ENCODE measurements around the gene ORM2.
"Not testable (repeated sequence)": the region's sequence is repeated elsewhere in the genome, so short reads cannot be mapped to it uniquely, and the experiment has no call there.

Gene ORM2

DNA sequence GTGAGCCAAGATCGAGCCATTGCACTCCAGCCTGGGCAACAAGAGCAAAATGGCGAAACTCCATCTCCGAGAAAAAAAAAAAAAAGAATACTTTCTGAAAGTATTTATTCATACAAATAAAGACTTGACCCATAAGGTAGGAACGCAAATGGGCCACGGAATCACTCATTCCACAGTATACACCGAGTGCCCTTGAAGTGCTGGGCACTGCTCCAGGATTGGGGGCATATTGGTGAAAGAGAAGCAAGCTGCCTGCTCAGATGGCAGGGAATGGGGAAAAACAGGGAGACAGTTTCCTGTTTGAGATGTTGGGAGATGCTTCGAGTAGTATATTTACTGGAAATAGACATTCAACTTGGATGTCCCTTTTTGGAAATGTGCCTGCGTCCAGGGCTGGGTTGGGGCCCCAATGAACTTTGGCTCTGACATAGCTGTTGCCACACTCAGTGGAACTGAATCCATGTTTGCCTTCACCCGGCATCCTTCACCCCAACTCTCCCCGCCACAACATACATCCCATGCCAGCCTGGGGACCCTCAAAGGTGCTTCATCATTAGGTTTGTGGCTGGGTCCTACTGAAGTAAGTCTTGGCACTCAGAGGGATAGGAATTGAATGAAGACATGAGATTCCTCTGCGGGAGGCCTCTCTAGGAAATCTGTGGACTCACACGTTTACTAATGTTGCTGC lies 588 bp upstream of the ORM2 start:
- not testable (repeated sequence) for H3K27me3 Mint-ChIP-seq; H3K27ac Mint-ChIP-seq; H3K9me3 Mint-ChIP-seq (ENCODE audit: low read depth); H3K4me3 Mint-ChIP-seq; H3K36me3 Mint-ChIP-seq; H3K4me1 Mint-ChIP-seq (ENCODE audit: low read depth)

DNA sequence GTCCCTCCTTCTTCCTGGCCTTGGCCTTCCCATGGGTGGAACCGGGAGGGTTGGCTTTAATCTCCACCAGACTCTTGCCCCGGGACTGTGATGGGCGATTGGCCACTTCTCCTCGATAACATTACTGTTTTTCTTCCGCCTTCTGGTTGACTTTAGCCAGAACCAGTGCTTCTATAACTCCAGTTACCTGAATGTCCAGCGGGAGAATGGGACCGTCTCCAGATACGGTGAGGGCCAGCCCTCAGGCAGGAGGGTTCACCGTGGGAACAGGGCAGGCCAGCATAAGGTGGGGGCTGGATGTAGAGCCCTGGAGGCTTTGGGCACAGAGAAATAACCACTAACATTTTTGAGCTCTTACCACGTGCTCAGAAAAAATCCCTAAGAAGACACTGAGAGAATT lies 967 bp downstream of the ORM2 start:
- peak overlapping the region; percentile 76 for H3K27ac Mint-ChIP-seq
- no peaks in the 10 kb centered on the region for H3K9me3 Mint-ChIP-seq (ENCODE audit: low read depth)
- H3K4me1 Mint-ChIP-seq (ENCODE audit: low read depth) = peaks cover 12% of the 10 kb centered on the region
- H3K4me3 Mint-ChIP-seq = no peak overlapping the region
- H3K36me3 Mint-ChIP-seq = peaks cover 3% of the 10 kb centered on the region
- H3K27me3 Mint-ChIP-seq = no peaks in the 10 kb centered on the region

DNA sequence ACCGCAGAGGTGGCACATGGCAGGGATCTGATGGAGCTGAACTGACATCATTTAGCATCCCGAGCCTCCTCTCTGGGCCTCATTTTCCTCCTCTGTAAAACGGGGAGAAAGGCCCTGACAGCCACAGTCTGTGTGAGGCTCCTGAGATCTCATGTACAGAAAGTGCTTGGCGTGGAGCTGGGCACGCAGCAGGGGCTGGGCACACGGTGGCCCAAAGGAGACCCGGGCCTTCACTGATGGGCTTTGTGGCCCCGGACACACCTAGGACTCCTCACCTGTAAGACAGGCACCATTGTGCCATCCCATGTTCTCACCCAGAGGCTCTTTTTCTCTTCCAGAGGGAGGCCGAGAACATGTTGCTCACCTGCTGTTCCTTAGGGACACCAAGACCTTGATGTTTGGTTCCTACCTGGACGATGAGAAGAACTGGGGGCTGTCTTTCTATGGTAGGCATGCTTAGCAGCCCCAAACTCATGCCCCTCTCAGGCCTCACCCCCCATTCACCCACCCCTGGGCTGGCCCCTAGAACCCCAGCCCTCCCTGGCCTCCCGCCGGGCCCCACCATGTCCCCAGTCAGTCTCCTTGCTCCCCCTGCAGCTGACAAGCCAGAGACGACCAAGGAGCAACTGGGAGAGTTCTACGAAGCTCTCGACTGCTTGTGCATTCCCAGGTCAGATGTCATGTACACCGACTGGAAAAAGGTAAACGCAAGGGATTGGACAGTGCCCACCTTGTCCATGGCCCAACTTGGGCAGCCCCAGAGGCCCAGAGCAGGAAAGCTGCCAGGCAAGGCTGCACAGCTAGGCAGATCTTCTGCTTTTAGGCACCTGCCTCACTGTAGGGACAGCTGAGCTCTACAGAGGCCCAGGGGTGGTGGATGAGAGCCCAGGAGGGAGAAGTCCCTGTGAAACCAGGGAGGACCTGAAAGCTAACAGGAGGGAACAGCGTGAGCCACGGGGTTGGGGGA lies 1.8 kb downstream of the ORM2 start:
- peak overlapping the region; percentile 76 for H3K27ac Mint-ChIP-seq
- H3K4me1 Mint-ChIP-seq (ENCODE audit: low read depth) = peaks cover 12% of the 10 kb centered on the region
- not testable (repeated sequence) for H3K4me3 Mint-ChIP-seq; H3K27me3 Mint-ChIP-seq; H3K36me3 Mint-ChIP-seq; H3K9me3 Mint-ChIP-seq (ENCODE audit: low read depth)

DNA sequence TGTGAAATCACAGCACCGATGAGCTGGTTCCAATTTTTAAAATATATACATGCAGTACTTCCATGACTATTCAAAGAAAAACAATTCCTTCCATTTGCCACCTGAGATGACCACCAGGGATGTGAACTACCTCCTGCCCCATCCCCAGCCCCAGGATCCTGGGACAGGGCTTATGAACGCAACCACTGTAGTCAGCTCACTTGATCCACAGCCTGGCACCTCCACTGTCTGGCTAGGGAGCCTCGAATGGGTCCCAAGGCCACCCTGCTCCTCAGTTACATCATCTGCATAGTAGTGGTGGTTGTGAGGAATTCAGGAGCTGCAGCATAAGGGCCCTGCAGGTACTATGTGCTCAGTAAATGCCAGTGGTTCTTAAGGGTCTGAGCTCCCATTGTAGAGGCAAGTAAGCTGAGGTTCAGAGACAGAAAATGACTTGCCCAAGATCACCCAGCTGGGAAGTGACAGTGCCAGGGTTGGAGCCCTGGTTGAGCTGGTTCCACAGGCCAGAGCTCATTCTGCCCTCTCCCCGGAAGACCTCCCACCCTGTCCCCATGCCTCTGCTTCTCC lies 2.9 kb downstream of the ORM2 start:
- H3K9me3 Mint-ChIP-seq (ENCODE audit: low read depth); H3K4me3 Mint-ChIP-seq; H3K36me3 Mint-ChIP-seq; H3K27me3 Mint-ChIP-seq: not testable (repeated sequence)
- peak overlapping the region; percentile 4 for H3K27ac Mint-ChIP-seq
- peaks cover 14% of the 10 kb centered on the region for H3K4me1 Mint-ChIP-seq (ENCODE audit: low read depth)

DNA sequence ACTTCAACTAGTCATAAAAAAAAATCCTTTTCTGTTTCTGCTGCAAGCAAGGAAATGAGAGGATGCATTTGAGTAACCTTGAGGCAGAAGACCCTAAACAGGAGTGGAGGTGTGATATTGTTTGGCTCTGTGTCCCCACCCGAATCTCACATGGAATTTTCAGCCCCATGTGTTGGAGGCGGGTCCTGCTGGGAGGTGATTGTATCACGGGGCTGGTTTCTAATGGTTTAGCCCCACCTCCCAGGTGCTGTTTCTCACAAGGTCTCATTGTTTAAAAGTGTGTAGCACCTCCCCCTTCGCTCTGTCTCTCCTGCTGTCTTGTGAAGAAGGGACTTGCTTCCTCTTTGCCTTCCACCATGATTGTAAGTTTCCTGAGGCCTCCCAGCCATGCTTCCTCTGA lies 4.0 kb downstream of the ORM2 start:
- peaks cover 15% of the 10 kb centered on the region for H3K4me1 Mint-ChIP-seq (ENCODE audit: low read depth)
- not testable (repeated sequence) for H3K9me3 Mint-ChIP-seq (ENCODE audit: low read depth); H3K27me3 Mint-ChIP-seq; H3K27ac Mint-ChIP-seq; H3K4me3 Mint-ChIP-seq; H3K36me3 Mint-ChIP-seq

DNA sequence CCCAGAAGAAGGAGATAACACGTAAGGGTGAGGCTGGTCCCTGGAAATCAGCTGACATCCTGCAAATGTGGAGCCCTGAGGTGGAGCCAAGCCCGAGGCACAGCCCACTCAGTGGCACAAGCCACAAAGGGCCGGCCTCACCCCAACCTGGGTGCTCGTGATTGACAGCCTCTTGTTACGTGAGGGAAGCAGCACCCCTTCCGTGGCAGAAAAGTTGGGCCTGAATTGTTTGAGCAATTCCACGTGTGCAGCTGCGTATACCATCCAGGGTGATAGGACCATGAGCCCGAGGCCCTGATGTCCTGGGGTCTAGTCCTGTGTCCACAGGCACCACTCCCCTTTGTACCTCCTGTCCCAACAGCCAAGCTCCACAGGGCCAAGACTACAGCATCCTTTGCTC lies 4.8 kb downstream of the ORM2 start:
- Mint-ChIP-seq H3K27ac (peak overlapping the region; percentile 94), H3K27me3 (no peaks in the 10 kb centered on the region)

DNA sequence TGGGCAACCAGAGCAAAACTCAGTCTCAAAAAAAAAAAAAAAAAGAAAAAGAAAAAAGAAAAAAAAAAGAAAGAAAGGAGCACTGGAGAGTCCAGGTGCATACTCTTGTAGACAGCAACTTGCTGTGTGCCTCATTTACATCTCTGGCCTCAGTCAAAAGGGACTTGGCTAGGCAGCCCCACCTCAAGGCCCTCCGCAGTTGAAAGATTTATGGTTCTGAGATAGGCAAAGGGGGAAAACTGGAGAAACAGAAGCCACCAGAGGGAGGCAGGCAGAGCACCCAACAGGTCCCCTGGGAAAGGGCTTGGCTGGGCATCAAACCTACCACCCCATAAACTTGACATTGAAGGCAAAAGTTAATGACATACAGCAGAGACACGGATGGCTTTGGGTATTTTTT lies 6.1 kb downstream of the ORM2 start:
- peaks cover 20% of the 10 kb centered on the region for H3K4me1 Mint-ChIP-seq (ENCODE audit: low read depth)
- H3K9me3 Mint-ChIP-seq (ENCODE audit: low read depth) = no peaks in the 10 kb centered on the region
- H3K27ac Mint-ChIP-seq = no peak overlapping the region
- H3K36me3 Mint-ChIP-seq = peaks cover 9% of the 10 kb centered on the region
- no peaks in the 10 kb centered on the region for H3K27me3 Mint-ChIP-seq
- no peak overlapping the region for H3K4me3 Mint-ChIP-seq

More for the DNA sequence above, 4.8 kb downstream of the ORM2 start:
- H3K9me3 Mint-ChIP-seq (ENCODE audit: low read depth) = no peaks in the 10 kb centered on the region
- H3K4me1 Mint-ChIP-seq (ENCODE audit: low read depth) = peaks cover 19% of the 10 kb centered on the region
- no peak overlapping the region for H3K4me3 Mint-ChIP-seq
- peaks cover 9% of the 10 kb centered on the region for H3K36me3 Mint-ChIP-seq

DNA sequence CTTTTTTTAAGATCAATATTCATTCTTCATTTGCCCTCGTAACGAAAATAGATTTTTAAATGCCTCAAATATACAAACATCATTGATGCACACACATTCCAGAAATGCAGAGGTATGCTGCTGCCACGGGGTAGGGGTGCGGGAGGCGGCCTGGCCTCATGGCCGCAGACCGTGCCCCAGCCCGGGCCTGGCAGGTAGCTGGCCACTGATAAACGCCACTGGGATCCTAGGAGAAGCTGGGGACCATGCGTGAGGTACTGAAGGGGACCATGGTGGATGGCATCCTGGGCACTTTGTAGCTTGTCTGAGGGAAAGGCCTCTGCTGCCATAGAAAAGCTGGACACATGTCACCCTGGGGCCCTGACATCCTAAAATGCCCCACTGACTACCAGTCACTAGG lies 6.5 kb downstream of the ORM2 start:
- Mint-ChIP-seq H3K27ac (peak overlapping the region; percentile 70), H3K27me3 (no peaks in the 10 kb centered on the region), H3K4me1 (ENCODE audit: low read depth) (peaks cover 16% of the 10 kb centered on the region), H3K9me3 (ENCODE audit: low read depth) (no peaks in the 10 kb centered on the region), H3K4me3 (no peak overlapping the region), H3K36me3 (peaks cover 9% of the 10 kb centered on the region)

DNA sequence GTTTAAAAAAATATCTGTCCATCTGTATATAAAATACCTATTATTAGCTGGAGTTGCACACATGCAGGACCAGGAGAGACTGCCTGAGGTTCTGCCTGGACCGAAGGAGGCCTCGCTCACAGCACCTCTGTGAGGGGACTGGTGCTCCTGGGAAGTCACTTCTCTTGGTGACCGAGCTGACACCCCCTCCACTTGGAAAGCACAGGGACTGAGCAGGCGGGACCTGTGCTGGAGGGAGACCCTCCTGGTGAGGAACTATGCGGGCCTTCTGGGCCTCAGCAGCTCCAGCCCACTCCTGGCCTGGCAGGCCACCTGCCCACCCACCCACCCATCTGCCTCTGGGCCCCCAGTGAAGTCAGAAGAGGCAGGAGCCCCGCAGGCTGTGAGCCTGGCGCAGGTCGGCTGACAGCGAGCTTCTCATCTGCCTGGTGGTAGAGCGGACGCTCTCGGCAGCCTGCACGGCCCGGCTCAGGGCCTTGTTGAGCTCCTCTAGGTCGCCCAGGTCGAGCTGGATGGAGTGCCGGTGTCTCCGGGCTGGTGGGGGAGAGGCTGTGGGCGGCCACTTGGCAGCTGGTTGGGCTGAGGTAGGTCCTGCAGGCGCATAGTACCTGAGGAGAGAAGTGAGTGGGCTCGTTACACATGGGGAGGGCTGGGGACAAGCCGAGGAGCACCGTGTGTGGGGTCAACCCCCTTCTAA lies 7.2 kb downstream of the ORM2 start:
- Mint-ChIP-seq H3K4me3 (no peak overlapping the region), H3K9me3 (ENCODE audit: low read depth) (no peaks in the 10 kb centered on the region), H3K36me3 (peaks cover 12% of the 10 kb centered on the region), H3K27ac (peak overlapping the region; percentile 70), H3K4me1 (ENCODE audit: low read depth) (peaks cover 16% of the 10 kb centered on the region), H3K27me3 (no peaks in the 10 kb centered on the region)

DNA sequence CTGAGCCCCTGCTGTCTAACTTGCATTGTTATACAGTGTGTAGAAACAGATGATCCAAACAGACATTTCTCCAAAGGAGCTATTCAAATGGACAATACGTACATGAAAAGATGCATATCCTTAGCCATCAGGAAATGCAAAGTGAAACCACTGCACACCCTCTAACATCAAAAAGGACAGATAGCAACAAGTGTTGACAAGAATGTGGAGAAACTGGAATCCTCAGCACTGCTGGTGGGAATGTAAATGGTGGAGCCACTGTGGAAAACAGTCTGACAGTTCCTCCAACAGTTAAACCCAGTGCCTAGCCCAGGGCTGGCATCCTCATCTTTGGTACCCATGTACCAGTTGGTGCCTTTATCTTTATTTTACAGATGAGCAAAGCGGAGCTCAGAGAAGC lies 8.5 kb downstream of the ORM2 start:
- Mint-ChIP-seq H3K9me3 (ENCODE audit: low read depth) (no peaks in the 10 kb centered on the region), H3K4me1 (ENCODE audit: low read depth) (peaks cover 19% of the 10 kb centered on the region), H3K36me3 (peaks cover 12% of the 10 kb centered on the region), H3K27ac (no peak overlapping the region), H3K27me3 (no peaks in the 10 kb centered on the region), H3K4me3 (no peak overlapping the region)

DNA sequence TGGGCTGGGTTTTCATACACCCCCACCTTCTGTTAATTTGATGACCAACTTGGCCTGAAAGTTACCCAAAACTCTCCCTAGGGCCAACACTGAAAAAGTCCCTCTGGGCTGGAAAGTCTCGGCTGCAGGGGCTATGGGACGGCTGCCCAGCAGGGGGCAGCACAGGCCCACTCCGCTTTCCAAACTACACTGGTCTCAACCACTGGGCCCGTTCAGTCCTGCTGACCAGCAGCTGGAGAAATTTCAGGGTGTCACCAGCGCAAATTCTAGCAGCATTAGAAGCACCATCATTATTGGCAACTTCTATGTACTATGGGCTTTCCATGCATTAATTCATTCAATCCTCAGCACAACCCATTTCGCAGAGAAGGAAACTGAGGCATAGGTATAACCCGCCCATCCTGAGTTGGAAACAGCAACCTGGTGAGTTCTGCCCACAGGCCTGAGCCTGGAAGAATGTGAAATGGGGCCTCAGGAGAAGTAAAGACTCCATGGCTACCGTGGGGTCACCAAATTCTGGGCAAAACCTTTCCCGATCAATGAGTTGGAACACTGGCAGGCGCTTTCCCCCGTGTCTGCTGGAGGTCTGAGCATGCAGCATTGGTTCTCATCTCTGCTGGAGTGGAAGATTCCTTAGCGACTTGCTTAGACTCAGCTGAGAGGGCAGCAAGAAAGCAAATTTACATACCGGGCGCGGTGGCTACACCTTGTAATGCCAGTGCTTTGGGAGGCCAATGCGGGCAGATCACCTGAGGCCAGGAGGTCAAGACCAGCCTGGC lies 9.7 kb downstream of the ORM2 start:
- no peak overlapping the region for H3K27ac Mint-ChIP-seq
- no peak overlapping the region for H3K4me3 Mint-ChIP-seq
- H3K36me3 Mint-ChIP-seq = peaks cover 13% of the 10 kb centered on the region
- no peaks in the 10 kb centered on the region for H3K9me3 Mint-ChIP-seq (ENCODE audit: low read depth)
- no peaks in the 10 kb centered on the region for H3K27me3 Mint-ChIP-seq
- peaks cover 20% of the 10 kb centered on the region for H3K4me1 Mint-ChIP-seq (ENCODE audit: low read depth)

DNA sequence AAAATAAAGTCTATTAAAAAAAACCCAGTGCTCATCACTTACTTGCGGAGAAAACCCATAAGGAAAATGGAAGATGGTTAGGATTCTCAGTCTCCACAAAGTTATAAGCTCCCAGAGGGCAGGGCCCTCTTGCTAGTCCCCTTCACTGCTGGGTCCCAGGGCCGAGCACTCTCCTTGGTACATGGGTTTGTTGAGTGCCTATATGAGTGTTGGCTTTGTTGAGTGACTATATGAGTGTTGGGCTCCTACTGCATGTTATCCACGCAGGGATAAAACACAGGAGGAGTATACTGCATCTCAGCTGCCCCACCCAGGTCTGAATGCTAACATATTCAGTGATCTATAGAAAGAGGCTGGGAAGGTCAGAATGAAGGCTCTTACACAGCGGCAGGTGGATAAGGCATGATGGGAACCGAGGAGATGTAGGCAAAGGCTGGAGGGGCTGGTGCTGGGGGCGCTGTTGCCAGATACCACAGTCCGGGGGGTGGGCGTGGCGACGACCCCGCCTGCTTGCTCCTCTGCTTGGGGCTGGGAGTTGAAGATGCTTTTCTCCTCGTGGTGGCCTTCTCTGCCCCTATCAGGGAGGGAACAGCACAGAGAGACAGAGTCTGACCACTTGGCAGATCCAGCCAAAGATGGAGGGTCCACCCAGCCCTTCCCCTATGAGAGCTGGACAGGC lies 11.6 kb downstream of the ORM2 start:
- peaks cover 11% of the 10 kb centered on the region for H3K36me3 Mint-ChIP-seq
- H3K9me3 Mint-ChIP-seq (ENCODE audit: low read depth) = no peaks in the 10 kb centered on the region
- H3K27ac Mint-ChIP-seq = peak overlapping the region; percentile 88
- H3K4me3 Mint-ChIP-seq = no peak overlapping the region
- peaks cover 18% of the 10 kb centered on the region for H3K4me1 Mint-ChIP-seq (ENCODE audit: low read depth)
- no peaks in the 10 kb centered on the region for H3K27me3 Mint-ChIP-seq

DNA sequence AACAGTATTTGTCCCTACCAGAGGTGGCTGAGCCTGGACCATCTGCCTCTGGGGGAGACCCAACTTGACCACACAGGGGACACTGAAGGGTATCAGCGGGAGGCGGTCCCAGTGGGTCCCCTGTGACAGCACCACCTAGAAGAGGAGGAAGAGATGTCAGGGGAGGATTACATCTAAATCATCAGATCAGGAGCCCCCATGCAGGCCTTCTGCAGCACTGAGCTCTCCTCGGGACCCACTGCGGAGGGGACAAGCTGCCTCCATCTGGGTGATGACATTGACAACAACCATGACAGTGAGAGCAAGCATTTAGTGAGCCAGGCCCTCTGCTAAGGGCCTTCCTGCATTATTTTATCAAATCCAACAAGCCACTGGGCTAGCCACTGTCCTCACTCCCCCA lies 12.3 kb downstream of the ORM2 start:
- peaks cover 14% of the 10 kb centered on the region for H3K36me3 Mint-ChIP-seq
- peak overlapping the region; percentile 88 for H3K27ac Mint-ChIP-seq
- H3K9me3 Mint-ChIP-seq (ENCODE audit: low read depth) = no peaks in the 10 kb centered on the region
- no peak overlapping the region for H3K4me3 Mint-ChIP-seq
- H3K27me3 Mint-ChIP-seq = no peaks in the 10 kb centered on the region
- H3K4me1 Mint-ChIP-seq (ENCODE audit: low read depth) = peaks cover 23% of the 10 kb centered on the region
